ENCODE results near the gene CCDC85A.

DNA sequence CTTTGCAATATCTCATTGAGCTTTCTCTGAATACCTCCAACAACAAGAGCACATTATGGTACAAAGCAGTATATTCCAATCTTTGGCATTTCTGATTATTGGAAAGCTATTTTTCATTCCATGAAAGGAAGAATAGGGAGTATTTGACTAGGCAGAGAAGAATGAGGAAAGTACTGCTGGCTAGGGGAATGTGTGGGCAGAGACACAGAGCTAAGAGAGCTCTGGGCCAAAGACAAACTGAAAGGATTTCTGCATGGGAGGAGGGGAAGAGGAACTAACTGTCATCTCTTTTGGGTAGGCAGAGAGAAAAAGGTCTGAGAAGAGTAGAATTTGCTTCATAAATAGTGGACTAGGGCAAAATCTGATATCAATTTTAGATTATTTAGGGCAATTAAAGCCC lies 150.8 kb downstream of the CCDC85A start:
- no peak for TF ChIP-seq POLR2AphosphoS5 (IDR thresholded peaks at IDR 0.05; ENCODE audit: insufficient read depth in 1 of 2, low read depth in 1 of 2)
- TF ChIP-seq, protein P1, sequence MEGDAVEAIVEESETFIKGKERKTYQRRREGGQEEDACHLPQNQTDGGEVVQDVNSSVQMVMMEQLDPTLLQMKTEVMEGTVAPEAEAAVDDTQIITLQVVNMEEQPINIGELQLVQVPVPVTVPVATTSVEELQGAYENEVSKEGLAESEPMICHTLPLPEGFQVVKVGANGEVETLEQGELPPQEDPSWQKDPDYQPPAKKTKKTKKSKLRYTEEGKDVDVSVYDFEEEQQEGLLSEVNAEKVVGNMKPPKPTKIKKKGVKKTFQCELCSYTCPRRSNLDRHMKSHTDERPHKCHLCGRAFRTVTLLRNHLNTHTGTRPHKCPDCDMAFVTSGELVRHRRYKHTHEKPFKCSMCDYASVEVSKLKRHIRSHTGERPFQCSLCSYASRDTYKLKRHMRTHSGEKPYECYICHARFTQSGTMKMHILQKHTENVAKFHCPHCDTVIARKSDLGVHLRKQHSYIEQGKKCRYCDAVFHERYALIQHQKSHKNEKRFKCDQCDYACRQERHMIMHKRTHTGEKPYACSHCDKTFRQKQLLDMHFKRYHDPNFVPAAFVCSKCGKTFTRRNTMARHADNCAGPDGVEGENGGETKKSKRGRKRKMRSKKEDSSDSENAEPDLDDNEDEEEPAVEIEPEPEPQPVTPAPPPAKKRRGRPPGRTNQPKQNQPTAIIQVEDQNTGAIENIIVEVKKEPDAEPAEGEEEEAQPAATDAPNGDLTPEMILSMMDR (IDR thresholded peaks at IDR 0.05): no peak

Data from vagina (tissue), 2 donors.